Activated T-helper 1 cell treated with Interleukin-2 at 50 U/mL for 16 hours (primary cell): Measurements from ENCODE around the gene C15orf61.

Experiments used
- DNase-seq: peaks from one replicate; pipeline ENCODE4 v3.0.0-alpha.2; 2020; ENCODE audit warnings: low read depth

C15orf61 gene

DNA sequence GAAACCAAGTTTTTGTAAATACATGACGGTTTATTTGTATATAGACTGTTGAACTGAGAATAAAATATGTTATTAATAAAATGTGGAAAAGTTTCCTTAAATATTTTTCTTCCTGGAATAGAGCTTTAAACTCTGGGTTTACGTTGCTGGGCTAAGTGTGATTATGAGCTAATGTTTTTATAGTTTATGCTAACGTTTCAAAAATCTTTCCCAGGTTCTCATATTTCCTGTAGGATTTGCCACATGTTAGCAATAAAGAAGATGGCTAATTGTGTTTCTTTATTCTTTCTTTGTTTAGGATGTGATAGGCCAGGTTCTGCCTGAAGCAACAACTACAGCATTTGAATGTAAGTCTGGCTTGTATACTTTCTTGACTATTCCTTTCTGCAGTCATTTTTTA, 28.8 kb downstream of the C15orf61 start:
- DNase-seq, result no peak

DNA sequence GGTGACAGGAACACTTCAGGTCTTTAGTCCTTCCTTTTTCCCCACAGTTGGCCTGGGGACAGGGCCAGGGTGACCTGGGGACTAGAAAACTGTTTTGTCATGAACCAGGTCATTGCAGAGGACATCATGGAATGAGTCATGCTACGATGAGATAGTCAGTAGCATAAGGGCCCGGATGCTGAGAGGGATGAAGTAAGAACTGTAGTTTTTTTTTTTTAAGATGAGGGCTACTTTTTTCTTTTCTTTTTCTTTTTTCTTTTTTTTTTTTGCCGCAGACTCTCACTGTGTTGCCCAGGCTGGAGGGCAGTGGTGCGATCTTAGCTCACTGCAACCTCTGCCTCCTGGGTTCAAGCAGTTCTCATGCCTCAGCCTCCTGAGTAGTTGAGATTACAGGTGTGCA, 29.6 kb downstream of the C15orf61 start:
- DNase-seq, result no peak

DNA sequence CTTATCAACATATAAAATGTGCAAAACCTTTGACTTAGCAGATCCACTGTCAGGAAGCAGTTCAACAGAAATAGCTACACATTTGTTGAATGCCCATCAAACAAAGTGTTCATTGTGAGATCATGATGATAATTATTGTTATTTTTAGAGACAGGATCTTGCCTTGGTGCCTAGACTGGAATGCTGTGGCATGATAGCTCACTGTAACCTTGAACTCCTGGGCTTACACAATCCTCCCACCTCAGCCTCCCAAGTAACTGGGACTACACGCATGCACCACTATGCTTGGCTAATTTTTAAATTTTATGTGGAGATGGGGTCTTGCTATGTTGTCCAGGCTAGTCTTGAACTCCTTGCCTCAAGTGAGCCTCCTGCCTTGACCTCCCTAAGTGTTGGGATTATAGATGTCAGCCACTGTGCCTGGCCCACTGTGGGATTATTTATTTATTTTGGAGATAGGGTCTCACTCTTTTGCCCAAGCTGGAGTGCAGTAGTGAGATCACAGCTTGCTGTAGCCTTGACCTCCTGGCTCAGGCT, 30.3 kb downstream of the C15orf61 start:
- DNase-seq, result no peak

DNA sequence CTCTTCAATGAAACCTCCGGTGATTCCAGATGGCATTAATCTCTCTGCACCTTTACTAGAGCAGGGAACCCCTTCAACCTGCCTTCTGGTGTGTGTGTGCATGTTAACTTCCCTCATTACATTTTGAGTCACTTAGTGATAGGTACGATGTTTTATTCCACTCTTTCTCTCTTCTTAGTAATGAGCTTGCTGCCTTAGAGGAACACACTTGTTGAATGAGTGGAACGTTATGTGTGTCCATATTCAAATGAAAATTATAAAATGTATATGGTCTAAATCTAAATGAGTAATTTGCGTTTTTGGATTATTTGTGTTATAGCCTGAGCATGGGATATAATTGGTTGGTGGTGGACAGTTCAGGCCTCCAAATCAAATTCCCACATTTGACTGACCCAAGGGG, 33.6 kb downstream of the C15orf61 start:
- no peak for DNase-seq

- DNase-seq, result no peak
Measured at GRCh38 chr15:67556976-67557570, 36.1 kb downstream of the C15orf61 start.

DNA sequence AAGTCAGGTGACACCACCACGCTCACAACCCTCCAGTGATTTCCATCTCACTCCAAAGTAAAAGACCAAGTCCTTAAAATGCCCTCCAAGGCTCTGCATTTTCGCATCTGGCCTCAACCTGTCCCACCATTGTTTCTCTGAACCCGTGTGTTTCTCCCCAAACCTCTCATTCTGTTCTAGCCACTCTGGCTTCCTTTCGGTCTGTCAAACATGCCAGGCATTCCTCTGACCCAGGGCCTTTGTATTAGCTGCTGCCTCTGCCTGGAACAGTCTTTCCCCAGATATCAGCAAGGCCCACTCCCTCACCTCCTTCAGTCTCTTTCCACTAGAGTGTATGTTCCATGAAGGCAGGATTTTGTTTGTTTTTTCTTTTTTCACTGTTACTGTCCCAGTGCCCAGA, 37.6 kb downstream of the C15orf61 start:
- no peak for DNase-seq

DNA sequence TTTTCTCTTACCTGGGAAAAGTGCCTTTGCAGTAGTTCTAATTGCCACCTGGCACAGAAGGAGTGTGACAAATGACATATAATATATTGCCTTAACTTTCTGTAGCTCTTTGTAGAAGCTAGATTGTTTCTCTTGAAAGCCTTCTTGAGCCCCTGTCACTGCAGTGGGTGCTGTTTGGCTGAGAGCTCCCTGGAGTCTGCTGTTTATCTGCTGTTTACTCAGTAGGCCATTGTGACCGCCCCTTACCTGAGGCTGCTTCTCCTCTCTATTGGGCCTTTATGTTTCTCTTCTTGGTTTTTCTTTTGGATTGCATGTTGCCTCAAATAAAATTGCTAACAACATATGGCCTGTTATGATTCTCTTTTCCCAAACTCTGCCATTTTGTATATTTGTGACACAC, 38.2 kb downstream of the C15orf61 start:
- no peak for DNase-seq

DNA sequence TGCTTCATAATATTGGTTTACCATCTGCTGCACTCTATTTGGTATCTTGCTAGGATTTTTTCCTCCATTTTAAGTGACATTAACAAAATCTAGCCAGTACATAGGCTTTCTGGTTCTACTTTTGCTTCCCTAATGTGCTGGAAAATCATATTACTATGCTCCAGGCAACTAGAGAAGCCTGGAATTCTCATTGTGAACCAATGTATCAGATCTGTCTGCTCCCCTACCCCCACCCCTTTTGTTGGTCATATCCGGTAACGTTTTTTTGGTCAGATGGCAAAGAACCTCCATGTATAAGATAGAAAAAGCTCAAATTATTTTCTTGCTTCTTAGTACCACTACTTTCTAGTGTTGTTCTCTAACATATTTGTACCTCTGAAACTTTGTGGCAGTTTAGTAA, 38.6 kb downstream of the C15orf61 start:
- no peak for DNase-seq

- DNase-seq, result no peak
Measured at GRCh38 chr15:67560320-67560719, 39.4 kb downstream of the C15orf61 start.

GRCh38 chr15:67563092-67563491, 42.2 kb downstream of the C15orf61 start:
- no peak for DNase-seq

- no peak for DNase-seq
Measured at GRCh38 chr15:67564021-67564967, 43.4 kb downstream of the C15orf61 start.

DNA sequence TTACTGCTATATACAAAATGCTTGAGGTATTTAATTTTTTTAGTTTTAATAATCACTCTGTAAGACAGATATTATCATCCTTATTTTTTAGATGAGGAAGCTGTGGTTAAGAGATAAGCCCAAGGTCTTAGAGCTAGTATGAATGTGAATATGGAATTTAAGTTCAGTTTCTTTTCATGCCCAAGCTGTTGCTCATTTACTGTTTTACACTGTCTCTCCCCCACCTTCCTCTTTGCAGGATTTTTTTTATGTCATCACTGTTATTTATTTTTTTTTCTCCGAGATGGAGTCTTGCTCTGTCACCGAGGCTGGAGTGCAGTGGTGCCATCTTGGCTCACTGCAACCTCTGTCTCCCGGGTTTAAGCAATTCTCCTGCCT, 44.0 kb downstream of the C15orf61 start:
- no peak for DNase-seq

DNA sequence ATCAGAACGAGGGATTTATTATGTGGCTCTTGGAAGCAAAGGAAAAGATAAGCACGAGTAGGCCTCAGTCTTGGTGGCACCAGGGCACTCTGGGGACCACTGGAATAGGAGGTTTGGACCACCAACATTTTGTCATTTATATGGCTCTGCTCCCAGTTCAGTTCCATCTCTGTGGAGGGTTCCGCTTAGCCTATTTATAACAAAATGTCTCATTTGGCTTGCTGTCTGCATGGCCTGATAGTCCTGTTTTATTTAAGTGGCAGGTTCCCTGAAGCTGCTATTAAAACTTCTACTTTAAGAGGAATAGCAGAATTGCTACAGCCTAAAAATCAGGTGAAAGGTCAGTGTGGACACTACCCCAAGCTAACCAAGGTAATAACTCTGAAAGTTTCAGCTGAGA, 48.7 kb downstream of the C15orf61 start:
- DNase-seq, result no peak

DNA sequence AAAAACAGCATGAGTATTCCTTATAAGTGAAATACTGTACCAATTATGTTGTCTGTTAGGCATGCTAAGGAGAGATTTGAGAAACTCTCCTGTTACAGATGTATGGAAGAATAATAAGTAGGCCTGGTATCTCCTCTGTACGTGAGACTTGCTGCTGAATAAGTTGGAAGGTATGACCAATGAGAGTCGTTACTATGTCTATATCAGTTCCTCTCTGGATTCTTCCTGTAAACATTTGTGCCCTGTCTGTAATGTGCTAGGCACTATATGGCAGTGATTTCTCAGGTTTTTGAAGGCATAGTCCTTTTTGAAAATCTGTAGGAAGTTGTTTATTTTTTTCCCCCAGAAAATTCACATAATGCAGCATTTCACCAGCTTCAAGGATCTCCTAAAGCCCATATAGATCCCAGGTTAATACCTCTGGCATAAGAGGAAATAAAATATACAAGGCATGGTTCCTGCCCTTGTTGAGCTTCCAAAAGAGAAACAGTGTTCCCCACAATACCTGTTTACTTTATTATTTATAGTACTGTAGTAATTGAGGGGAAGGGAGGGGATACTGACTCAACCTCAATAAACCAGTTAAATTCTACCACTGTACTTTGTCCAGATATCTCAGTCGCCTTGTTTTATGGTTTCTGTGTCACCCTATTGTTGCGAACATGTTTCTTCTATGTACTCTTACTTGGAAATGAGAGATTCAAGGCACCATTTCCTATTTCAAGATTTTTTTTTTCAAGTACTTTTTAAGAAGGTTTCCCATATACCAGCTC, 50.1 kb downstream of the C15orf61 start:
- DNase-seq, result no peak

DNA sequence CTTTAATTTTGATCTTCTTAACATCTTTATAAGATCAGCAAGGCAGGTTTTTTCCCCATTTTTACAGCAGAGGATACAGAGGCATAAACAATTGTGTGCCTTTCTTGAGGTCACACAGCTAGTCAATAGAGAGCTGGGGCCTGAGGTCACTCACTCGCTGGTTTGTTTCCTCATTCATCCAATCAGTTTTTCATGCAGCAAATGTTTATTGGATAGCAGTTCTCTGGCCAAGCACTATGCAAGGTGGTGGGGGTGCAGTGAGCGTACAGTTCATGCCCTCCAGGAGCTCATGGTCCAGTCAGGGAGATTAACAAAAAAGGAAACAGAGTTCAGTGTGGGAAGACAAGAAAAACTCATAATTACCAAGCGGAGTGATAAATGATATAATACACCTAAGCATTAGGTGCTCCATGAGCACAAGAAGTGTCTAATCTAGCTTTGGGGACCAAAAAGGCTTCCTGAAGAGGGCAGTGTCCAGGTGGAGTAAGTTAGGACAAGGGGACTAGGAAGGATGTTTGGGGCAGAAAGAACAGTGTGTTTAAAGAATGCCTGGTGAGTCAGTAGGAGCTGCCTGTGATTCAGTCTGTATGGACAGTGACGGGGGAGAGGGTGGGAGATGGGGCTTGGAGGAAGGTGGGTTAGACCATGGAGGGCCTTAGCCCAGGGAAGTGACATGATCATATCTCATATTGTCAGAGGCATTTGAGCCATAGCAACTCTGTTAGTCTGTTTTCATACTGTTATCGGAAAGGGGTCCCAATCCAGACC, 50.9 kb downstream of the C15orf61 start:
- DNase-seq, result no peak

GRCh38 chr15:67573194-67573593, 52.3 kb downstream of the C15orf61 start:
- no peak for DNase-seq

DNA sequence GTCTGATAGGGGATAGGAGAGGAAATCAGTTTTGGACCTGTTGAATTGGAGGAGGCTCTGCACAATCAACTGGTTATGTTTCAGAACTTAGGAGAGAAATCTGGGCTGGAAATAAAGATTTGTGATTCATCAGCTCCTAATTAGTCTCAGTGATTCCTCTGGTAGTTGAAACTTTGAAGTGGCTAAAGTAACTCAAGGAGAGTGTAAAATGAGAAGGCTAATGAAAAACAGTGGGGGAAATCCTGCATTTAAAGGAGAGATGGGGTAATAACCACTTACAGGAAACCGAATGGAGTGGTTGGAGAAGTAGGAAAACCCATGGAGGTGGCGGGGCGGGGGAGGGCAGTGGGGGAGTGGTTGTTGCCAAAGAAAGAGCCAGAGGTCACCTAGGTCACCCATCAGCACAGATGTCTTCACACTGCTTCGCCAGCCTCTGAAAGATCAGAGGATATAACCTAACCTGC, 54.1 kb downstream of the C15orf61 start:
- DNase-seq, result no peak

GRCh38 chr15:67578020-67578600, 57.2 kb downstream of the C15orf61 start:
- no peak for DNase-seq

- no peak for DNase-seq
Measured at GRCh38 chr15:67579164-67579563, 58.2 kb downstream of the C15orf61 start.
